Osteocyte (in vitro differentiated cells): ENCODE data around the gene HLA-G. TPM values are rescaled to one million over a fixed set of nuclear protein-coding genes. Genes with fewer than 3 reads are reported as not detected.

ENCODE experiments used
- DNase-seq: peaks from one replicate; pipeline ENCODE4 v3.0.0; 2021; ENCODE audit warnings: mixed read lengths; ENCODE audit not compliant: unreplicated experiment; ENCODE audit errors: extremely low spot score
- H3K27ac Mint-ChIP-seq: one replicate; pipeline ENCODE4 v1.8.0; 2021; ENCODE audit warnings: mild to moderate bottlenecking, mixed read lengths; ENCODE audit not compliant: unreplicated experiment
- H3K27me3 Mint-ChIP-seq: one replicate; pipeline ENCODE4 v1.8.0; 2021; ENCODE audit warnings: mixed read lengths; ENCODE audit not compliant: unreplicated experiment
- H3K36me3 Mint-ChIP-seq: one replicate; pipeline ENCODE4 v1.8.0; 2021; ENCODE audit warnings: mixed read lengths; ENCODE audit not compliant: unreplicated experiment
- H3K4me1 Mint-ChIP-seq: one replicate; pipeline ENCODE4 v1.8.0; 2021; ENCODE audit warnings: mixed read lengths; ENCODE audit not compliant: unreplicated experiment
- H3K4me3 Mint-ChIP-seq: one replicate; pipeline ENCODE4 v1.8.0; 2021; ENCODE audit warnings: mild to moderate bottlenecking, moderate library complexity, mixed read lengths; ENCODE audit not compliant: unreplicated experiment
- H3K9me3 Mint-ChIP-seq: one replicate; pipeline ENCODE4 v1.8.0; 2021; ENCODE audit warnings: mixed read lengths; ENCODE audit not compliant: unreplicated experiment
- CTCF ChIP-seq: fragments of 200-600 bp; sonication (generic); IDR thresholded peaks from 2 replicates; pipeline ENCODE4 v1.5.0; 2021; ENCODE audit warnings: antibody characterized with exemption, mild to moderate bottlenecking, moderate library complexity
- total RNA-seq: library from RNA; stranded (reverse); gene quantifications from 2 replicates; pipeline ENCODE4 v1.2.1, GENCODE V29; 2021

Gene HLA-G
- total RNA-seq, 1 donor from 2014 or later, result 0.32 TPM

GRCh38 chr6:29797135-29797534 lies 30.5 kb upstream of the HLA-G start:
- Mint-ChIP-seq H3K36me3 (no peaks in the 10 kb centered on the region), H3K4me3 (no peak overlapping the region), H3K9me3 (no peaks in the 10 kb centered on the region), H3K4me1 (peaks cover 6% of the 10 kb centered on the region), H3K27me3 (peaks cover 38% of the 10 kb centered on the region), H3K27ac (no peak overlapping the region)
- no peak for DNase-seq
- no peak for TF ChIP-seq CTCF

- Mint-ChIP-seq H3K4me1 (peaks cover 4% of the 10 kb centered on the region), H3K27me3 (peaks cover 36% of the 10 kb centered on the region), H3K36me3 (no peaks in the 10 kb centered on the region), H3K4me3 (no peak overlapping the region), H3K9me3 (no peaks in the 10 kb centered on the region), H3K27ac (no peak overlapping the region)
- no peak for TF ChIP-seq CTCF
- no peak for DNase-seq
Observed at GRCh38 chr6:29797966-29798365, 29.7 kb upstream of the HLA-G start.

GRCh38 chr6:29800254-29800653 lies 27.4 kb upstream of the HLA-G start:
- no peak for DNase-seq
- Mint-ChIP-seq H3K27ac (no peak overlapping the region), H3K36me3 (no peaks in the 10 kb centered on the region), H3K4me3 (no peak overlapping the region), H3K27me3 (peaks cover 18% of the 10 kb centered on the region), H3K9me3 (peaks cover 2% of the 10 kb centered on the region), H3K4me1 (no peaks in the 10 kb centered on the region)
- no peak for TF ChIP-seq CTCF

DNA sequence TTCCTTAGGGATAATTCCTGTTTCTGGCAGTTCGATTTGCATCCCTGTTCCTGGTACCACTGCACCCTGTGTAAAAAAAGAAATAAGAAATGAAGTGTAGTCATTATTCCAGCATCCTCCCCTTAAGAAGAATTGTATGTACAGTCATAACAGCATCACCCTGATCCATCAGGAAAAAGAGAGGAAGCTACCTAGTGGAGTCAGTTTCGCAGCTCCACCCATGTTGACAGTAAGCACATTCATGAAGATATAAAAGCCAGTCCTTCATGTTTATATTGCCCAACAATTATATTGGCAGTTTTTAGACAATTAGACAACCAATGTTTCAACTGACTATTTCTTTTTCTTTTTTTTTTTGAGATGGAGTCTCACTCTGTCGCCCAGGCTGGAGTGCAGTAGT lies 21.2 kb upstream of the HLA-G start:
- H3K27ac Mint-ChIP-seq, result no peak overlapping the region
- H3K36me3 Mint-ChIP-seq, result no peaks in the 10 kb centered on the region
- TF ChIP-seq CTCF, result no peak
- H3K4me1 Mint-ChIP-seq, result no peaks in the 10 kb centered on the region
- no peak for DNase-seq
- peaks cover 3% of the 10 kb centered on the region for H3K9me3 Mint-ChIP-seq
- peaks cover 34% of the 10 kb centered on the region for H3K27me3 Mint-ChIP-seq
- no peak overlapping the region for H3K4me3 Mint-ChIP-seq

GRCh38 chr6:29809249-29809648 lies 18.4 kb upstream of the HLA-G start:
- no peak for TF ChIP-seq CTCF
- Mint-ChIP-seq H3K9me3 (peaks cover 3% of the 10 kb centered on the region), H3K27me3 (peaks cover 40% of the 10 kb centered on the region), H3K4me1 (no peaks in the 10 kb centered on the region), H3K36me3 (no peaks in the 10 kb centered on the region), H3K4me3 (no peak overlapping the region), H3K27ac (no peak overlapping the region)
- no peak for DNase-seq
